ENCODE results near the gene AOPEP.
"Not testable (repeated sequence)": the region's sequence is repeated elsewhere in the genome, so short reads cannot be mapped to it uniquely, and the experiment has no call there.

AOPEP gene

GRCh38 chr9:94821098-94821887, 94.8 kb downstream of the AOPEP start:
- DNase-seq: no peak

- no peak for DNase-seq
Observed at GRCh38 chr9:94822273-94822672, 95.8 kb downstream of the AOPEP start.

DNA sequence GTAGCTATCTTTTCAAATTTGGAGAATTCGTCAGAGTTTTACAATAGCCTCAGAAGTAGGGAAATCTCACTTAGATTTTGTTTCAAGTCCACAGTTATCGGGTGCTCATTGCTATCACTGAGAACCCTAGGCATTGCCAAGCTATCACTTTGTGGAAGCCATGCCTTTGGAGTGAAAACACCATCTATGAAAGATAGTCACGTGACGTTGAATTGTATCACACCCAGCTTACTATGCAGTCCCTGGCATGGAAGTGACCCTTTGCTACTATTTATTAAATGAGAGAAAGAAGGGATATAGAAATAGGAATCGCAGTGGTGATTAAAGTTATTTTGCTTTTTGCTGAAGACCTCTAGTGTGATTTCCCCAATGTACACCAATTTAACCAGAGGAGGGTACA, 97.2 kb downstream of the AOPEP start:
- DNase-seq: no peak

- DNase-seq: no peak
Observed at GRCh38 chr9:94824411-94824810, 97.9 kb downstream of the AOPEP start.

- no peak for DNase-seq
Observed at GRCh38 chr9:94824913-94825610, 98.6 kb downstream of the AOPEP start.

- no peak for DNase-seq
Observed at GRCh38 chr9:94825611-94825958, 99.1 kb downstream of the AOPEP start.

GRCh38 chr9:94826044-94826443, 99.5 kb downstream of the AOPEP start:
- no peak for DNase-seq

GRCh38 chr9:94826644-94827410, 100.3 kb downstream of the AOPEP start:
- no peak for DNase-seq

DNA sequence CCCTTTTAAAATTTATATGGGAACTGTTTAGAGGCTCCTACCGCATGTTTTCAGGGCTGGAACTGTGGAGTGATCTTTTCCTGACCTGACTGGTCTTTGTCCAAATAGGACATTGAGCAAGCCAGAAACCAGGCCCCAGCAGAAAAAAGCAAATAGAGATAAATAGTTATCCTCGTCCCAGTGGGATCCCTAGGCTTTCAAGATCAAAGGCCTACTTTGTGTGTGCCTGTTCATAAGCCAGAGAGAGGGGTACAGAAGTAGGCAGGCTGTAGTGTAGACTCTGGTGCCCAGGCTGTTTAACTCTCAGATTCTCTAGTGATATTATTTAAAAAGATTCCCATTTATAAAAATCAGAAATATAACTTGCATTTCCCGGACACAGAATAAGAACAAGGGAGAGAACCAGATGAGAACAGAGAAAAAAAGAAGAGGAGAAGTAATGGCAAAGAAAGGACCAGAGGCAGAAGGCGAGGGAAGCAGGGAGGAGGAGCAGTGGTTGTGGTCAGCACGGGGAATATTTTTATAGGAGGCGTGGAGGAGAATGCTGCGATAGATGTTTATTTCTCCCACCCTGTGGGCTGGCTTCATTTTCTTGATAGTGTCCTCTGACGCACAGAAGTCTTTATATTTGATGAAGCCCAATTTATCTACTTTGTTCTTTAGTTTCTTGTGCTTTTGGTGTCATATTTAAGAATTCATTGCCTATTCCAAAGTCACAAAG, 101.2 kb downstream of the AOPEP start:
- no peak for DNase-seq

DNA sequence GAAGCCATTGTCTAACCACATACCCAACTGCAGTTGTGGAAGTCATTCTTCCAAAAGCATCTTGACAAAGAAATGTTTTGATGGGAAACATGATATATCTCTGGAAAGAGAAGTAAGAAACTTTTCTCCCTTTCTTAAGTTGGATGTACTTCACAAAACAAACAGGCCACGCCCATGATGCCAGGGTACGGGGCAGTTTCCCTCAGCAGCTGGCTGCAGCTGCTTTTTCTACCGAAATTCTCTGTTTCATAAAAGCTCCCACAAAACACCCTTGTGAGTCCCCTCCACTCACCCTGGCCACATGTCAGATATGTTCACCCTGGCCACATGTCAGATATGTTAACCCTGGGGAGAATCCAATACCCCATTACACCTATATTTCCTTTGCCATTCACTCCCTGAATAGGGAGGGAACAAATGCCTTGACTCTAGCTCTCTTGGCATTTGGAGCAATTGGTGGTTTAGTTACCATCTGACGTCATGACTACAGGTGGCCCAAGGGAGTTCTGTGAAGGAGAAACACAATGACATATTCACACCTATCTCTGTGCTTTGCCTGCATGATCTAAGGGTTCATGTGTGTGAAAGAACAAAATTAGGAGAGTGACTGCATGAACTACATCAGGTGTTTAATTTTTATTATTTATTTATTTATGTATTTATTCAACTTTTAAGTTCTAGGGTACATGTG, 103.0 kb downstream of the AOPEP start:
- DNase-seq: no peak

DNA sequence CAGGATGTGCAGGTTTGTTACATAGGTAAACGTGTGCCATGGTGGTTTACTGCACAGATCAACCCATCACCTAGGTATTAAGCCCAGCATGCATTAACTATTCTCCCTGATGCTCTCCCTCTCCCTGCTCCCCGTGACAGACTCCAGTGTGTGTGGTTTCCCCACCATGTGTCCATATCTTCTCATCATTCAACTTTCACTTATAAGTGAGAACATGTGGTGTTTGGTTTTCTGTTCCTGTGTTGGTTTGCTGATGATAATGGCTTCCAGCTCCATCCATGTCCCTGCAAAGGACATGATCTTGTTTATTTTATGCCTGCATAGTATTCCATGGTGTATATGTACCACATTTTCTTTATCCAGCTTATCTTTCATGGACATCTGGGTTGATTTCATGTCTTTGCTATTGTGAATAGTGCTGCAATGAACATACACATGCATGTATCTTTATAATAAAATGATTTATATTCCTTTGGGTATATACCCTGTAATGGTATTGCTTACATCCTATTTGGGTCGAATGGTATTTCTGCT, 103.6 kb downstream of the AOPEP start:
- not testable (repeated sequence) for DNase-seq

- DNase-seq: no peak
Observed at GRCh38 chr9:94833802-94834201, 107.3 kb downstream of the AOPEP start.

GRCh38 chr9:94837404-94837803, 110.9 kb downstream of the AOPEP start:
- DNase-seq: no peak

DNA sequence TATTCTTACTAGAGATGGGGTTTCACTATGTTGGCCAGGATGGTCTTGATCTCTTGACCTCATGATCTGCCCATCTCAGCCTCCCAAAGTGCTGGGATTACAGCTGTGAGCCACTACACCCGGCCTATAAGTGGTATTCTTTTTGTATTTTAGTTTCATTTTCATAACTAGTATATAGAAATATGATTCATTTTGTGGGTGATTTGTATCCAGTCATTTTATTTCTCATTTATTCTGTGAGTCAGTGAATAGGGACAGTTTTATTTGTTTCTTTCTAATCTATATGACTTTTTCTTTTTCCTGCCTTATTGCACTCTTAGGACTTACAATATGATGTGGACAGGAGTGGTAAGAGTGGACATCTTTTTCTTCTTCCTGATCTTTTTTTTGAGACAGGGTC, 112.9 kb downstream of the AOPEP start:
- DNase-seq: no peak

- no peak for DNase-seq
Observed at GRCh38 chr9:94840738-94841137, 114.2 kb downstream of the AOPEP start.

GRCh38 chr9:94843134-94843533, 116.6 kb downstream of the AOPEP start:
- no peak for DNase-seq

GRCh38 chr9:94846739-94847138, 120.2 kb downstream of the AOPEP start:
- DNase-seq: no peak

DNA sequence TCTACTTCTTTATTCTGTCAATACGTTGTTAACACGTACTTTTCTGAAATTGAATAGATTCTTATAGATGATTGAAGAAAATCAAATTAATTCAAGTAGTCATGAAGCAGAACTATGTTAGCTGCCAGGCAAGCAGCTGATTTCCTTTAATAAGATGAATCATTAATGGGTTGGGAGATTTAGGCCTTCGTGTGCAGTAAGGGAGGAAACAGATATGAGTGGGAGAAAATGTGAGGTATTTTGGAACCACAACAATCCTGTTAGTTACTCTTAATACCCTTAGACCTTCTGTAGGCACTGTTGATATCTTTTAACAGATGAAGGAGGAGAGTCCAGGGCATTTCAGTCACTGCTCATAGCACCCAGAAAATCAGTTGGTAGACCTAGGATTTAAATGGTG, 121.0 kb downstream of the AOPEP start:
- no peak for DNase-seq

GRCh38 chr9:94848791-94849190, 122.3 kb downstream of the AOPEP start:
- not testable (repeated sequence) for DNase-seq

- DNase-seq: no peak
Observed at GRCh38 chr9:94850540-94851434, 124.3 kb downstream of the AOPEP start.

- no peak for DNase-seq
Observed at GRCh38 chr9:94851467-94851866, 125.0 kb downstream of the AOPEP start.
